Stimulated activated CD4-positive, alpha-beta T cell treated with anti-CD3 and anti-CD28 coated beads, Interleukin-12 subunit alpha, Interleukin-12 subunit beta, amount 100 ng/mL, for 24 hours (primary cell): ENCODE results near the gene HEATR3.
"Not testable (repeated sequence)": the region's sequence is repeated elsewhere in the genome, so short reads cannot be mapped to it uniquely, and the experiment has no call there.

Source experiments
- DNase-seq, 2 experiments: peaks; one replicate each; pipeline ENCODE4 v3.0.0-alpha.2; 2020; ENCODE audit warnings: low read depth in 2 of 2

The HEATR3 gene

GRCh38 chr16:50102051-50102746 is 36.4 kb downstream of the HEATR3 start:
- no peak for DNase-seq

GRCh38 chr16:50103764-50104163 is 38.0 kb downstream of the HEATR3 start:
- DNase-seq = no peak

- no peak for DNase-seq
Measured at GRCh38 chr16:50114357-50115129, 48.8 kb downstream of the HEATR3 start.

- DNase-seq = no peak
Measured at GRCh38 chr16:50120711-50121110, 54.9 kb downstream of the HEATR3 start.

- DNase-seq = no peak
Measured at GRCh38 chr16:50121278-50121677, 55.5 kb downstream of the HEATR3 start.

GRCh38 chr16:50121721-50122445 is 56.1 kb downstream of the HEATR3 start:
- DNase-seq = peak in 1 of 2 experiments; percentile 11

- DNase-seq = no peak
Measured at GRCh38 chr16:50123417-50123816, 57.6 kb downstream of the HEATR3 start.

- DNase-seq = no peak
Measured at GRCh38 chr16:50124769-50125168, 59.0 kb downstream of the HEATR3 start.

GRCh38 chr16:50126183-50126582 is 60.4 kb downstream of the HEATR3 start:
- no peak for DNase-seq

- DNase-seq = not testable (repeated sequence)
Measured at GRCh38 chr16:50132571-50132970, 66.8 kb downstream of the HEATR3 start.

GRCh38 chr16:50133214-50133613 is 67.4 kb downstream of the HEATR3 start:
- no peak for DNase-seq

- DNase-seq = no peak
Measured at GRCh38 chr16:50136399-50136798, 70.6 kb downstream of the HEATR3 start.

GRCh38 chr16:50137268-50137667 is 71.5 kb downstream of the HEATR3 start:
- no peak for DNase-seq

- DNase-seq = no peak
Measured at GRCh38 chr16:50139580-50139979, 73.8 kb downstream of the HEATR3 start.

GRCh38 chr16:50144211-50144610 is 78.4 kb downstream of the HEATR3 start:
- DNase-seq = no peak

GRCh38 chr16:50146479-50147435 is 81.0 kb downstream of the HEATR3 start:
- DNase-seq = no peak

- DNase-seq = no peak
Measured at GRCh38 chr16:50151322-50151721, 85.6 kb downstream of the HEATR3 start.

GRCh38 chr16:50151756-50152155 is 86.0 kb downstream of the HEATR3 start:
- DNase-seq = no peak

GRCh38 chr16:50152351-50152806 is 86.6 kb downstream of the HEATR3 start:
- DNase-seq = peak; percentile 62 to 65

GRCh38 chr16:50152807-50153595 is 87.2 kb downstream of the HEATR3 start, which contains the start of gene TENT4B:
TSS of gene TENT4B (plus strand) at chr16:50153306. CDS start at chr16:50153622, 316 bp downstream.
- peak; percentile 76 to 81 for DNase-seq
